H1 (cell line): ENCODE measurements around the gene GNAL. TPM values are rescaled to one million over a fixed set of nuclear protein-coding genes. Genes with fewer than 3 reads are reported as not detected.
A peak's percentile ranks its signal among the peaks of the same experiment; 100 is the strongest.

Experiments used
- CTCF ChIA-PET: fragments of 300-600 bp; sonication (Branson Sonifier 250); formaldehyde crosslinking; loops from one replicate; lab custom pipeline; 2021; ENCODE audit not compliant: partially characterized antibody; lab: Charles Lee
- POLR2A ChIA-PET: fragments of 300-600 bp; sonication (Branson Sonifier 250); formaldehyde crosslinking; loops from one replicate; lab custom pipeline; 2021; ENCODE audit warnings: inconsistent platforms; ENCODE audit not compliant: partially characterized antibody; lab: Charles Lee
- DNase-seq, 2 experiments: peaks; one replicate each; pipeline versions ENCODE4 v3.0.0 to v3.0.0-alpha.2; 2010 to 2022; ENCODE audit warnings: low spot score in 2 of 2, low read depth in 1 of 2, mixed read lengths in 1 of 2
- FAIRE-seq: peaks from 2 replicates; lab custom pipeline; 2011; peaks lifted over from hg19 to GRCh38; lab: Jason Lieb, UNC
- H2AFZ ChIP-seq: 2 replicates; pipeline ENCODE4 v1.8.1; 2012; ENCODE audit warnings: low read length, inconsistent platforms
- H2AK5ac ChIP-seq: 2 replicates; pipeline ENCODE4 v1.6.1; 2013; ENCODE audit warnings: low read depth, low read length
- H2BK120ac ChIP-seq: replicated peaks from 2 replicates; pipeline ENCODE3; 2013; ENCODE audit warnings: low read depth, low read length, inconsistent platforms
- H2BK12ac ChIP-seq: 2 replicates; pipeline ENCODE4 v1.6.1; 2013; ENCODE audit warnings: low read depth, low read length
- H2BK15ac ChIP-seq: 2 replicates; pipeline ENCODE4 v1.6.1; 2013; ENCODE audit warnings: low read length
- H2BK20ac ChIP-seq: 2 replicates; pipeline ENCODE4 v1.6.1; 2013; ENCODE audit warnings: low read length
- H2BK5ac ChIP-seq: 2 replicates; pipeline ENCODE4 v1.6.1; 2013; ENCODE audit warnings: low read depth, low read length
- H3K14ac ChIP-seq: 2 replicates; pipeline ENCODE4 v1.6.1; 2013; ENCODE audit warnings: inconsistent platforms; ENCODE audit not compliant: insufficient read length
- H3K18ac ChIP-seq: 2 replicates; pipeline ENCODE4 v1.6.1; 2013; ENCODE audit warnings: low read length; ENCODE audit errors: extremely low read depth
- H3K23ac ChIP-seq: 2 replicates; pipeline ENCODE4 v1.6.1; 2013; ENCODE audit warnings: inconsistent platforms; ENCODE audit not compliant: insufficient read length
- H3K23me2 ChIP-seq: 2 replicates; pipeline ENCODE4 v1.6.1; 2013; ENCODE audit warnings: low read depth, low read length
- H3K27ac ChIP-seq: 2 replicates; pipeline ENCODE4 v1.6.1; 2011; ENCODE audit warnings: low read depth, low read length, inconsistent platforms
- H3K27me3 ChIP-seq, 4 experiments: replicated peaks in 1 of 4; 1 replicate in 1 of 4; 2 replicates in 3 of 4; pipeline versions ENCODE4 v1.6.1 to v1.8.1; 2011 to 2013; ENCODE audit warnings: low read length in 3 of 4, mild to moderate bottlenecking in 3 of 4, inconsistent platforms in 2 of 4, mixed read lengths in 2 of 4, moderate library complexity in 1 of 4; ENCODE audit not compliant: control insufficient read depth in 3 of 4, insufficient read depth in 3 of 4; ENCODE audit errors: extremely low read depth in 1 of 4
- H3K36me3 ChIP-seq, 4 experiments: 2 replicates each; pipeline versions ENCODE4 v1.6.1 to v1.8.1; 2011 to 2013; ENCODE audit warnings: mild to moderate bottlenecking in 4 of 4, low read length in 3 of 4, moderate library complexity in 2 of 4, control low read depth in 1 of 4, inconsistent platforms in 1 of 4; ENCODE audit not compliant: insufficient read depth in 4 of 4, control insufficient read depth in 2 of 4
- H3K4ac ChIP-seq: replicated peaks from 2 replicates; pipeline ENCODE3; 2013; ENCODE audit warnings: low read length, low read depth, mixed read lengths, inconsistent platforms; ENCODE audit not compliant: insufficient read length
- H3K4me1 ChIP-seq, 4 experiments: replicated peaks in 1 of 4; 1 replicate in 1 of 4; 2 replicates in 3 of 4; pipeline versions ENCODE4 v1.6.1 to v1.8.1; 2011 to 2013; ENCODE audit warnings: low read length in 3 of 4, inconsistent platforms in 2 of 4, mixed read lengths in 1 of 4; ENCODE audit not compliant: insufficient read depth in 4 of 4, control insufficient read depth in 3 of 4
- H3K4me2 ChIP-seq, 2 experiments: 2 replicates each; pipeline versions ENCODE4 v1.6.1 to v1.8.1; 2011 to 2013; ENCODE audit warnings: low read depth in 2 of 2, low read length in 2 of 2, control low read depth in 1 of 2, inconsistent platforms in 1 of 2, mild to moderate bottlenecking in 1 of 2; ENCODE audit not compliant: insufficient read depth in 1 of 2
- H3K4me3 ChIP-seq, 4 experiments: fragments of 200-600, 300-600 bp in 1 of 4; sonication (generic), shearing (Covaris generic), sonication (Bioruptor Twin) in 1 of 4; 2 replicates each; pipeline versions ENCODE4 v1.5.1 to v1.8.1; 2011 to 2016; ENCODE audit warnings: low read length in 4 of 4, low read depth in 3 of 4, control low read depth in 2 of 4, inconsistent platforms in 2 of 4, mild to moderate bottlenecking in 2 of 4, mixed read lengths in 1 of 4, moderate library complexity in 1 of 4; ENCODE audit not compliant: insufficient read depth in 2 of 4; ENCODE audit errors: extremely low read depth in 1 of 4
- H3K56ac ChIP-seq: replicated peaks from 2 replicates; pipeline ENCODE3; 2013; ENCODE audit warnings: low read depth, mild to moderate bottlenecking, mixed read lengths, low read length, inconsistent platforms; ENCODE audit not compliant: insufficient read length
- H3K79me1 ChIP-seq: 2 replicates; pipeline ENCODE4 v1.6.1; 2013; ENCODE audit warnings: low read depth, low read length, control low read depth
- H3K79me2 ChIP-seq, 2 experiments: 2 replicates each; pipeline versions ENCODE4 v1.6.1 to v1.8.1; 2012 to 2013; ENCODE audit warnings: low read length in 2 of 2, mild to moderate bottlenecking in 2 of 2, inconsistent platforms in 1 of 2; ENCODE audit not compliant: insufficient read depth in 2 of 2, control insufficient read depth in 1 of 2
- H3K9ac ChIP-seq, 4 experiments: replicated peaks in 1 of 4; 1 replicate in 1 of 4; 2 replicates in 3 of 4; pipeline versions ENCODE4 v1.6.1 to v1.8.1; 2011 to 2013; ENCODE audit warnings: low read depth in 3 of 4, low read length in 3 of 4, control low read depth in 2 of 4, mild to moderate bottlenecking in 2 of 4, moderate library complexity in 2 of 4, inconsistent platforms in 1 of 4; ENCODE audit errors: extremely low read depth in 1 of 4
- H3K9me3 ChIP-seq, 2 experiments: 2 replicates each; pipeline versions ENCODE4 v1.6.1 to v1.8.1; 2012 to 2013; ENCODE audit warnings: mild to moderate bottlenecking in 2 of 2, moderate library complexity in 2 of 2, control low read depth in 1 of 2, inconsistent platforms in 1 of 2, low read depth in 1 of 2, low read length in 1 of 2, mixed read lengths in 1 of 2; ENCODE audit not compliant: insufficient read depth in 2 of 2
- H4K20me1 ChIP-seq, 2 experiments: replicated peaks in 1 of 2; 2 replicates each; pipeline versions ENCODE3 to v1.8.1; 2011 to 2013; ENCODE audit warnings: inconsistent platforms in 2 of 2, low read length in 2 of 2, mild to moderate bottlenecking in 1 of 2; ENCODE audit not compliant: insufficient read depth in 2 of 2, control insufficient read depth in 1 of 2
- H4K5ac ChIP-seq: 2 replicates; pipeline ENCODE4 v1.6.1; 2013; ENCODE audit warnings: low read length, low read depth, mixed read lengths, inconsistent platforms; ENCODE audit not compliant: insufficient read length
- H4K8ac ChIP-seq: 2 replicates; pipeline ENCODE4 v1.8.0; 2013; ENCODE audit warnings: mild to moderate bottlenecking, moderate library complexity, low read length, inconsistent platforms; ENCODE audit not compliant: insufficient read depth; ENCODE audit errors: extremely low read depth
- H4K91ac ChIP-seq: replicated peaks from 2 replicates; pipeline ENCODE3; 2013; ENCODE audit warnings: low read length, mixed read lengths, inconsistent platforms; ENCODE audit not compliant: insufficient read length
- BACH1 ChIP-seq: IDR thresholded peaks from 2 replicates; pipeline ENCODE4 v1.6.1; 2012; ENCODE audit warnings: low read length, improper control_type of control experiment
- BCL11A ChIP-seq, 2 experiments: IDR thresholded peaks; one replicate each; pipeline ENCODE4 v1.6.1; 2011; ENCODE audit warnings: low read depth in 2 of 2, low read length in 2 of 2, mild to moderate bottlenecking in 2 of 2
- CEBPB ChIP-seq: IDR thresholded peaks from 2 replicates; pipeline ENCODE4 v1.6.1; 2012; ENCODE audit warnings: low read depth, low read length
- CHD2 ChIP-seq: IDR thresholded peaks from 2 replicates; pipeline ENCODE4 v1.6.1; 2012; ENCODE audit warnings: low read length, improper control_type of control experiment
- JUND ChIP-seq: IDR thresholded peaks from 2 replicates; pipeline ENCODE4 v1.6.1; 2011; ENCODE audit warnings: mild to moderate bottlenecking, improper control_type of control experiment, low read length
- PHF8 ChIP-seq: fragments of 200-600 bp; sonication (generic); conservative IDR thresholded peaks from 2 replicates; pipeline ENCODE4 v1.7.1; 2012; ENCODE audit warnings: low read depth, mild to moderate bottlenecking, inconsistent platforms, low read length, moderate library complexity
- RFX5 ChIP-seq: IDR thresholded peaks from 2 replicates; pipeline ENCODE4 v1.6.1; 2011; ENCODE audit warnings: low read depth, low read length, improper control_type of control experiment, borderline replicate concordance
- SIRT6 ChIP-seq: IDR thresholded peaks from one replicate; pipeline ENCODE4 v1.7.1; 2012; ENCODE audit warnings: low read length, inconsistent platforms
- SIX5 ChIP-seq: IDR thresholded peaks from 2 replicates; pipeline ENCODE4 v1.6.1; 2011; ENCODE audit warnings: mild to moderate bottlenecking, low read depth, low read length
- SRF ChIP-seq: IDR thresholded peaks from 2 replicates; pipeline ENCODE4 v1.6.1; 2011; ENCODE audit warnings: mild to moderate bottlenecking, low read depth, low read length, moderate library complexity
- SUZ12 ChIP-seq: fragments of 200-600 bp; sonication (generic); IDR thresholded peaks from 2 replicates; pipeline ENCODE4 v1.6.1; 2012; ENCODE audit warnings: mild to moderate bottlenecking, inconsistent platforms, low read length, moderate library complexity, mixed read lengths
- TAF1 ChIP-seq: IDR thresholded peaks from 2 replicates; pipeline ENCODE4 v1.6.1; 2011; ENCODE audit warnings: mild to moderate bottlenecking, low read depth, low read length
- TAF7 ChIP-seq: optimal IDR thresholded peaks from 2 replicates; pipeline ENCODE3; 2011; ENCODE audit warnings: low read depth, mild to moderate bottlenecking, inconsistent platforms, low read length, moderate library complexity, borderline replicate concordance
- WGBS, 2 experiments: shearing (Covaris generic) in 1 of 2; methylation state at CpG; one replicate each; pipeline versions ENCODE4 v1.1.6 to v1.1.7; 2013 to 2015; ENCODE audit warnings: low lambda C conversion rate in 2 of 2, mixed read lengths in 2 of 2, inconsistent platforms in 1 of 2, low coverage in 1 of 2, missing lambda C conversion rate in 1 of 2; ENCODE audit not compliant: insufficient replicate concordance in 2 of 2, insufficient coverage in 1 of 2, insufficient read length in 1 of 2; ENCODE audit errors: extremely low coverage in 1 of 2, missing lambda C conversion rate in 1 of 2; 5-methylcytosine and 5-hydroxymethylcytosine counted together
- polyA plus RNA-seq, 7 experiments: library from polyadenylated mRNA; depleted of rRNA in 3 of 7; stranded (reverse) in 5 of 7; unstranded in 2 of 7; fragments of >200 nt in 5 of 7; fragments of 200-250 nt in 2 of 7; gene quantifications; 1 replicate in 5 of 7; 2 replicates in 1 of 7; 4 replicates in 1 of 7; pipeline versions ENCODE4 v1.2.1 to v1.2.3, GENCODE V29; 2011 to 2013; ENCODE audit warnings: missing spikeins in 2 of 7, mixed read lengths in 2 of 7
- total RNA-seq: library from RNA; stranded (reverse); fragmentation: NEBNext Ultra II Directional; extraction: Animal tissue kit (Norgen Biotek cat#: 25700); gene quantifications from 2 replicates; pipeline ENCODE4 v1.2.1, GENCODE V29; 2021

The GNAL gene
- total and polyA plus RNA-seq, 2 of the 8 experiments (the other 6 are each of a cell fraction or from before 2014, with no cell fraction given), result 13.2 to 18.3 TPM

DNA sequence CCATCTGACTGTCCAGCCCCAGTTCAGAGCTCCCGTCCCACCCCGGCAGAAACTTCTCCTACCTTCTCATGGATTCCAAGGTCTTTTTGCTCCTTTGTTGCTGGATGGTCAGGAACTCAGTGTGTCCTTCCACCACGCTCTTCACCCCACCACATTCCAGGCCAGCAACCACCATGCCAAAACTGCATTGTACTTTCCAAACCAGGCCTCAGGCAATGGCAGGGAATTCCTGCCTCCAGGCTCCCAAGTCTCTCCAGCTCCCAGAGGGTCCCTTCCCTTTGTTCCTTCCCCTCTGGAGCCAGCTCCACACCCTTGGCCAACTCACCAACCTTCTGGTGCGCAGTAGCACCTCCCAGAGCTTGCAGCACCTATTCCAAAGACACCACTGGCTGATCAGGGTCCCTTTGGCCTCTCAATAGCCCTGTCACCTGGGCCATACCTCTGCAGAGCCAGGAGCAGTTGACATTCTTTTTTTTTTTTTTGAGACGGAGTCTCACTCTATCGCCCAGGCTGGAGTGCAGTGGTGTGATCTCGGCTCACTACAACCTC lies 170.3 kb downstream of the GNAL start:
- DNase-seq (peak in 1 of 2 experiments; percentile 33), FAIRE-seq (no peak)
- H3K4me1 ChIP-seq, result peaks cover 0 to 10% (median 8%) of the 10 kb centered on the region in 4 experiments; a peak in 5 of 7 replicates
- peak overlapping the region; percentile 68 for H2BK12ac ChIP-seq
- H3K56ac ChIP-seq, result no peak overlapping the region
- H3K23me2 ChIP-seq, result peaks cover 3% of the 10 kb centered on the region; the same call in 1 of the 2 replicates
- H3K27me3 ChIP-seq, result no peaks in the 10 kb centered on the region
- no peak overlapping the region for H3K4me2 ChIP-seq
- no peak overlapping the region for H3K27ac ChIP-seq
- no peak overlapping the region for H3K4me3 ChIP-seq
- H3K9ac ChIP-seq, result no peak overlapping the region
- H3K4ac ChIP-seq, result peak overlapping the region; percentile 21
- no peaks in the 10 kb centered on the region for H4K20me1 ChIP-seq
- no peaks in the 10 kb centered on the region for H3K79me2 ChIP-seq
- H4K8ac ChIP-seq, result no peak overlapping the region
- H2BK20ac ChIP-seq, result no peak overlapping the region
- CTCF ChIA-PET, result interaction anchor here (0.5 to 1.4 kb wide), 4 partner anchors 9 to 265 kb away, joined by 3 to 6 read pairs (median 4); no protein-coding TSS in a partner anchor
- POLR2A ChIA-PET, result interaction anchor here (0.7 to 0.9 kb wide), 2 partner anchors 26 to 90 kb away, joined by 3 to 4 read pairs; no protein-coding TSS in a partner anchor
- 95% methylated on average over 4 of the region's 7 CpGs; no CpG with 5 or more reads in 1 of the 2 experiments for WGBS, 2 experiments
- H4K91ac ChIP-seq, result no peak overlapping the region
- H2BK15ac ChIP-seq, result peak overlapping the region; percentile 94; the same call in 1 of the 2 replicates
- H3K36me3 ChIP-seq, result no peaks in the 10 kb centered on the region
- no peaks in the 10 kb centered on the region; the same call in 1 of the 2 replicates for H3K79me1 ChIP-seq
- 0 out of 2 replicates have a peak overlapping the region, but pooled peaks have one; percentile 52 for H2BK5ac ChIP-seq
- no peak overlapping the region for H2AK5ac ChIP-seq
- H2BK120ac ChIP-seq, result no peak overlapping the region
- H3K23ac ChIP-seq, result no peak overlapping the region
- 0 out of 2 replicates have a peak overlapping the region, but pooled peaks have one; percentile 29 for H3K18ac ChIP-seq
- no peak overlapping the region for H2AFZ ChIP-seq
- no peak overlapping the region for H4K5ac ChIP-seq
- H3K14ac ChIP-seq, result no peak overlapping the region
- H3K9me3 ChIP-seq, result no peaks in the 10 kb centered on the region
- TF ChIP-seq BACH1 (no peak), TAF7 (no peak), CHD2 (no peak), JUND (no peak), PHF8 (no peak), SIRT6 (no peak), SUZ12 (no peak), RFX5 (no peak), SIX5 (no peak), TAF1 (no peak), BCL11A (IDR thresholded peaks at IDR 0.05; ENCODE audit: low read depth in 2 of 2, low read length in 2 of 2) (no peak), SRF (no peak), CEBPB (no peak)
